Duodenal mucosa (tissue), 2 donors: ENCODE measurements around the gene TMEM106A.
"Not testable (repeated sequence)": the region's sequence is repeated elsewhere in the genome, so short reads cannot be mapped to it uniquely, and the experiment has no call there.

Experiments used
- H3K27ac ChIP-seq: one replicate; pipeline ENCODE4 v1.7.0; 2013; ENCODE audit warnings: low read depth, low read length
- H3K27me3 ChIP-seq, 2 donors: one replicate each; pipeline ENCODE4 v1.7.0; 2013; ENCODE audit warnings: low read length in 2 of 2, control low read depth in 1 of 2; ENCODE audit not compliant: insufficient read depth in 2 of 2, control insufficient read depth in 1 of 2
- H3K36me3 ChIP-seq, 2 donors: one replicate each; pipeline ENCODE4 v1.7.0; 2013; ENCODE audit warnings: low read length in 2 of 2, control low read depth in 1 of 2; ENCODE audit not compliant: insufficient read depth in 2 of 2, control insufficient read depth in 1 of 2
- H3K4me1 ChIP-seq, 2 donors: one replicate each; pipeline ENCODE4 v1.7.0; 2013; ENCODE audit warnings: low read length in 2 of 2, control low read depth in 1 of 2; ENCODE audit not compliant: insufficient read depth in 2 of 2, control insufficient read depth in 1 of 2
- H3K4me3 ChIP-seq, 2 donors: one replicate each; pipeline ENCODE4 v1.7.0; 2013; ENCODE audit warnings: low read length in 2 of 2, low read depth in 1 of 2
- H3K9ac ChIP-seq, 2 donors: one replicate each; pipeline ENCODE4 v1.7.0; 2013; ENCODE audit warnings: low read length in 2 of 2, low read depth in 1 of 2
- H3K9me3 ChIP-seq, 2 donors: one replicate each; pipeline ENCODE4 v1.7.0; 2013; ENCODE audit warnings: low read length in 2 of 2, control low read depth in 1 of 2; ENCODE audit not compliant: control insufficient read depth in 1 of 2

TMEM106A gene

DNA sequence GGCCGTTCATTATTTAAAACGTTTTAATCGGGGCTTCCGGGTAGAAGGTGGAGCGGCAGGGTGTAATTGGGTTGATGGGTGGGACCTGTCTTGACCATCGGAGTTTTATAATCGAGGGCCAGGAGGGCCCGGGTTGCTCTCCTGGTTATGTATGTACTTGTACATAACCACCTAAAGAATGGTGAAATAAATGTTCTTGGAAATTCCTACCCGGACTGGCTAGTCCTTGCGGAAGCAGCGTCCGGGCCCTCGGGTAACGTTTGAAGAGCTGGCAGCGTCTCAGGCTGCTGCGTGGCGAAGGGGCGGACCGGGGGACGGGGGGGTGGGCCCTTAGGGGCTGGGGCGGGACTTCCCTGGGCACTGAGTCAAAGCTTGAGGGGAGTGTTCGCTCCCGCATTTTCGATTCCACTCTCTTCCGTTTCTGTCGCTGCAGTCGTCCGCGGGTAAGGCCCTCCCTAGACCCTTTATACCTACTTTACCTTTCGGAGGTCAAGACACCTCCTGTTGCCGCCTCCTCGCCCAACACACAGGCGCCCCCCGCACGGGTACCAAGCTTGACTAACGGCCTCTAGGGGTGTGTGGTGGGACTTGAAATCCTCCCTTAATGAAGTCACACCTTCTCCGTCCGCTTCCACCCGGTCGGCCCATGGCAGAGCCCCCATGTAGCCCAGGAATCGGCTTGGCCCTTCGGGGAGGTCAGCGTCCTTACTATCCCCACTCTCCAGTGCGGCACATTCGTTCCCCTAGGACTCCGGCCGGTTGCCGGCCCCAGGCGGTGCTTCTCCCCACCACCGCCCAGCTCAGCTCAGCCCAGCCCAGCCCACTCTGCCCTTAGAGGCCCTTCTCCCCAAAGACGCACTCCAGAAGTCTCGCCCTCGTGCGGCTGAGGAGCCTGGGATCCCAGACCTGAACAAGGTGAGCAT, at the start of gene TMEM106A:
TMEM106A (plus strand) TSS at position 396 of the 923 bp plus-strand sequence. CDS start 1,167 bp downstream, outside the sequence.
- H3K4me3 ChIP-seq, result peak within 1 kb of the TSS; percentile 87 to 90
- H3K9me3 ChIP-seq, result no peaks in the 10 kb centered on the region
- H3K27ac ChIP-seq, result peak within 1 kb of the TSS; percentile 78
- peak within 1 kb of the TSS; percentile 92 to 93 for H3K9ac ChIP-seq
- H3K36me3 ChIP-seq, result peaks cover 24 to 46% of the 10 kb centered on the region in 2 donors
- H3K4me1 ChIP-seq, result peaks cover 23 to 34% of the 10 kb centered on the region in 2 donors
- no peaks in the 10 kb centered on the region for H3K27me3 ChIP-seq

DNA sequence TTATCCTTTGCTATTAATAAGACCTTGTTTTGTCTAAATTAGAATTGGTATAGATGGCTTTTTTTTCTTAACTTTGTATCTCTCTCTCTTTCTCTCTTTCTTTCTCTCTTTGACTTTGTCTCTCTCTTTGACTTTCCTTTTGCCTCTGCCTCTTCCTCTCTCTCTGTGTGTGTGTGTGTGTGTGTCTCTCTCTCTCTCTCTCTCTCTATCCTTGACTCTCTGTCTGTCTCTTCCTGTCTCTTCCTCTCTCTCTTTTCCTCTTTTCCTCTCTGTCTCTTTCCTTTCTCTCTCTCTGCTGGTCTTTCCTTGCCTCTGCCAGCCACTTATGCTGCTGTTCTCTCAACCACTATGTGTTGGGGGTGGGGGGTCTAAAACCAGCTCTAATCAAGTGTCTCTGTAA, 45.7 kb upstream of the TMEM106A start:
- not testable (repeated sequence) for H3K27me3 ChIP-seq, H3K27ac ChIP-seq, H3K36me3 ChIP-seq, H3K9me3 ChIP-seq, H3K4me3 ChIP-seq, H3K9ac ChIP-seq
- peaks cover 7 to 20% of the 10 kb centered on the region in 2 donors for H3K4me1 ChIP-seq

GRCh38 chr17:43169561-43170139, 42.0 kb upstream of the TMEM106A start:
- H3K27ac ChIP-seq, result peak overlapping the region; percentile 79
- H3K4me1 ChIP-seq, result peaks cover 11 to 23% of the 10 kb centered on the region in 2 donors
- peak overlapping the region; percentile 79 to 82 for H3K4me3 ChIP-seq
- H3K36me3 ChIP-seq, result no peaks in the 10 kb centered on the region
- peak overlapping the region; percentile 55 to 66 for H3K9ac ChIP-seq
- no peaks in the 10 kb centered on the region for H3K9me3 ChIP-seq
- H3K27me3 ChIP-seq, result no peaks in the 10 kb centered on the region

DNA sequence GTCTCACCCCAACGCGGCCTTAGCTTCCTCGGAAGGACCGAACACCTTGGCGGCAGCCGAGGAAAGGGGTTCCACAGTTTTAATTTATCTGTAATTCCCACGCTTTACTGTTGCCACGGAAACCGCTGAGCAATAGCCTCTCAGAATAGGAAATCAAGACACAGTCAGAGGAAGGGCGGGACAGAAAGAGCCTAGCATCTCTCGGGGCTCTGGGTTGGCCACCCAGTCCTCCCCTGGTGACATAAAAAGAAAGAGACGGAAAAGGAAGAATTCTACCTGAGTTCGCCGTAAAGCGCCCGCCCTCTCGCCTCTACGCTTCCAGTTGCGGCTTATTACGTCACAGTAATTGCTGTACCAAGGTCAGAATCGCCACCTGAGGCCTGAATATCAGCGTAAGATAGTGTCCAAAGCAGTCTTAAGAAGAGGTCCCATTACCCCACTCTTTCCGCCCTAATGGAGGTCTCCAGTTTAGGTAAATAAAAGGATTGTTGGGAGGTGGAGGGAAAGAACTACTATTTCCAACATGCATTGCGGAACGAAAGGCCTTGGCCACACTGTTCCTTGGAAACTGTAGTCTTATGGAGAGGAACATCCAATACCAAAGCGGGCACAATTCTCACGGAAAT, 41.4 kb upstream of the TMEM106A start:
- Histone ChIP-seq H3K9ac (peak overlapping the region; percentile 92 to 95), H3K27me3 (no peaks in the 10 kb centered on the region), H3K4me1 (peaks cover 14 to 27% of the 10 kb centered on the region in 2 donors), H3K27ac (peak overlapping the region; percentile 95), H3K9me3 (no peaks in the 10 kb centered on the region), H3K36me3 (no peaks in the 10 kb centered on the region), H3K4me3 (peak overlapping the region; percentile 79 to 82)

GRCh38 chr17:43170766-43171585, 40.7 kb upstream of the TMEM106A start, which contains the start of gene NBR1:
Gene NBR1 (plus strand): TSS chr17:43171214. CDS start chr17:43175800, 4,586 bp downstream.
- no peaks in the 10 kb centered on the region for H3K27me3 ChIP-seq
- peak within 1 kb of the TSS; percentile 92 to 95 for H3K9ac ChIP-seq
- no peaks in the 10 kb centered on the region for H3K9me3 ChIP-seq
- H3K27ac ChIP-seq, result peak within 1 kb of the TSS; percentile 95
- H3K4me1 ChIP-seq, result peaks cover 22 to 34% of the 10 kb centered on the region in 2 donors
- H3K4me3 ChIP-seq, result peak within 1 kb of the TSS; percentile 79 to 82
- H3K36me3 ChIP-seq, result no peaks in the 10 kb centered on the region

DNA sequence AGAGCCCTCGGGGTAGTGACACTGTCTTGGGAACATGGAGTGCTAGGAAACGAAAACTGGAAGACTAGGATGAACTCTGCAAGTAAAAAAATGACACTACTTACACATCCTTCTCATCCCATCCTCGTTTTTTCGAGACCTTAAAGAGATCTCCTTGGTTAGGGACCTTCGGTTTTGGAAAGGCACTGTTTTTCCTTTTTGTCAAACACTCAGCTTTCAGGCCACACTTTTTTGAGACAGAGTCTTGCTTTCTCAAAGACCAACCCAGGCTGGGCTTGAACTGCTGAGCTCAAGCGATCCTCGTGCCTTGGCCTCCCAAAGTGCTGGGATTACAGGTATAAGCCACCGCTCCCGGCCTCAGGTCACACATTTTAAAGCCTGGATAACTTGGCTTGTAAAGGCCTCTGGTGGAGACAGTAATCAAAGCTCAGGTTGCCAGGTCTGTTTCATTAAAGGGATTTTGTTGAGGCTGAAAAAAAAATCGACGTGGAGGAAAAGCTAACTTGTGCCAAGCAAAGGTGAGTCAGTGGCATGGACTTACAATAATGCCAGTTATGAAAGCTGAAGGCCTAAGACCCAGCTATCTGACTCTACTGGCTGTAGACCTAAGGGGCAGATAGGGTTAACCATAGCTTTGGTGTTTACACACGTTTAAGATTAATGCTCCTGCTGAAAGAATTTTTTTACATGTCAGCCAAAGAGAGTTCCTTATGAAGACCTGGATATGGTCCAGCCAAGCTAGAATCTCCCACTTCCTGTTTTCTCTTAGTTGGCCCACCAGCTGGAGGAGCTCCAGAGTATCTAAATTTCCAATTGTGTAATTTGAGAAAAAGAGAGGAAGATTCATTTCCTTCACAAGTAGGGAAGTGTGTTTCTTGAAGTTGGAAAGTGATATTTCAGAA, 39.8 kb upstream of the TMEM106A start:
- Histone ChIP-seq H3K4me3 (peak overlapping the region; percentile 79 to 82), H3K4me1 (peaks cover 29 to 42% of the 10 kb centered on the region in 2 donors), H3K9ac (peak overlapping the region; percentile 92 to 95), H3K9me3 (no peaks in the 10 kb centered on the region), H3K27me3 (no peaks in the 10 kb centered on the region), H3K36me3 (peaks cover 3% of the 10 kb centered on the region in 2 donors), H3K27ac (peak overlapping the region; percentile 95)

DNA sequence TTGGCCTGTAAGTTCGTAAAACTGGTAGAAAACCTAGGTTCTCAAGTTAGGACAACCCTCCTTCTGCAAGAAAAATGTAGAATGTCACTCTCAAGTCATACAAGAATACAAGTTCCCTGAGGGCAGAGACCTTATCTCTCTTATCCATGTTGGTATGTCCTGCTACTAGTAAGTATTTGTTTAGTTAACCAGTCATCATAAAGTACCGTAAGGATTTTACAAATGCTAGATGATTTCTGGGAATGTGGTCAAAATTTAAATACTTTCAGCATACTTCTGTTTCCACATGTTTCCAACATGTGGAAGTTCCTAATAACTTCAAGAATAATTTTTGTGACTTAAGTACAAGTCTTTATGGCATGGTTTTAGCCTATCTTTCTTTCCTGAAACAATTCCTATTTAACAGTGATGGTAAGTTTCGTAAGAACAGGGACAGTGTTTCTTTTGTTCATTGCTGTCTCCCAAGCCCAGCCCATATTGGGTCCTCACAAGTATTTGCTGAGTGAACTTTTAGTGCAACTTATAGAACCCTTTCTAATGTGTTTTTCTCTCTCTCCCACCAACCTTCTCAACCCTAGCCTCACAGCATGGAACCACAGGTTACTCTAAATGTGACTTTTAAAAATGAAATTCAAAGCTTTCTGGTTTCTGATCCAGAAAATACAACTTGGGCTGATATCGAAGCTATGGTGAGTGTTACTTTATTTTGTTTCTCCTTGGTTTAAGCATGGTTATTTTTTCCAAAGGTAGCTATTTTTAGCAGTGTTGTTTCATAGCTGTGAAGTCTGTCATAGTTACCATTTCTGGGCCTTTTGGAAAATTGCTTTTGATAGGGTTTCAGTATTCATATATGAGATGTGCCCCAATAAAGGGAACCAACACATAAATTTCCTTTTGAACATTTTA, 36.2 kb upstream of the TMEM106A start:
- Histone ChIP-seq H3K27me3 (no peaks in the 10 kb centered on the region), H3K9me3 (no peaks in the 10 kb centered on the region), H3K36me3 (peaks cover 14 to 39% of the 10 kb centered on the region in 2 donors), H3K27ac (no peak overlapping the region), H3K4me1 (peaks cover 31 to 33% of the 10 kb centered on the region in 2 donors), H3K9ac (peak overlapping the region in 1 of 2 donors; percentile 33), H3K4me3 (peak overlapping the region in 1 of 2 donors; percentile 19)

GRCh38 chr17:43176119-43176570, 35.5 kb upstream of the TMEM106A start:
- H3K9me3 ChIP-seq, result no peaks in the 10 kb centered on the region
- H3K9ac ChIP-seq, result peak overlapping the region; percentile 33 to 43
- peaks cover 31 to 33% of the 10 kb centered on the region in 2 donors for H3K4me1 ChIP-seq
- peak overlapping the region; percentile 22 for H3K27ac ChIP-seq
- H3K27me3 ChIP-seq, result no peaks in the 10 kb centered on the region
- peaks cover 14 to 43% of the 10 kb centered on the region in 2 donors for H3K36me3 ChIP-seq
- peak overlapping the region in 1 of 2 donors; percentile 19 for H3K4me3 ChIP-seq
